Activated naive CD8-positive, alpha-beta T cell treated with anti-CD3 and anti-CD28 coated beads for 36 hours (primary cell): Measurements from ENCODE around the gene CACNA2D1. TPM values are rescaled to one million over a fixed set of nuclear protein-coding genes. Genes with fewer than 3 reads are reported as not detected.
"Not testable (repeated sequence)": the region's sequence is repeated elsewhere in the genome, so short reads cannot be mapped to it uniquely, and the experiment has no call there.

Experiments used
- DNase-seq: peaks from one replicate; pipeline ENCODE4 v3.0.0; 2021
- H3K27ac Mint-ChIP-seq: one replicate; pipeline ENCODE4 v1.8.0; 2022; ENCODE audit warnings: mild to moderate bottlenecking, moderate library complexity, mixed read lengths
- H3K27me3 Mint-ChIP-seq: one replicate; pipeline ENCODE4 v1.8.0; 2022; ENCODE audit warnings: mild to moderate bottlenecking, mixed read lengths
- H3K36me3 Mint-ChIP-seq: one replicate; pipeline ENCODE4 v1.8.0; 2021; ENCODE audit warnings: mild to moderate bottlenecking, mixed read lengths
- H3K4me1 Mint-ChIP-seq: one replicate; pipeline ENCODE4 v1.8.0; 2021; ENCODE audit warnings: mixed read lengths
- H3K4me3 Mint-ChIP-seq: one replicate; pipeline ENCODE4 v1.8.0; 2022; ENCODE audit warnings: mild to moderate bottlenecking, moderate library complexity, mixed read lengths
- H3K9me3 Mint-ChIP-seq: one replicate; pipeline ENCODE4 v1.8.0; 2022; ENCODE audit warnings: mixed read lengths
- total RNA-seq, 2 experiments: library from RNA; stranded (reverse); gene quantifications; one replicate each; pipeline ENCODE4 v1.2.3, GENCODE V29; 2021

CACNA2D1 gene
- total RNA-seq, 2 experiments from 2014 or later, result not detected

- no peak overlapping the region for H3K4me3 Mint-ChIP-seq
- peaks cover 3% of the 10 kb centered on the region for H3K27me3 Mint-ChIP-seq
- no peak for DNase-seq
- H3K9me3 Mint-ChIP-seq, result no peaks in the 10 kb centered on the region
- no peaks in the 10 kb centered on the region for H3K4me1 Mint-ChIP-seq
- H3K36me3 Mint-ChIP-seq, result no peaks in the 10 kb centered on the region
- H3K27ac Mint-ChIP-seq, result no peak overlapping the region
These were observed 422.5 kb downstream of the CACNA2D1 start for GRCh38 chr7:82021036-82021435.

- Mint-ChIP-seq H3K27me3 (peaks cover 3% of the 10 kb centered on the region), H3K9me3 (no peaks in the 10 kb centered on the region), H3K4me3 (no peak overlapping the region), H3K36me3 (no peaks in the 10 kb centered on the region), H3K4me1 (no peaks in the 10 kb centered on the region), H3K27ac (no peak overlapping the region)
- DNase-seq, result no peak
These were observed 423.8 kb downstream of the CACNA2D1 start for GRCh38 chr7:82019551-82020475.

- no peaks in the 10 kb centered on the region for H3K36me3 Mint-ChIP-seq
- DNase-seq, result no peak
- no peaks in the 10 kb centered on the region for H3K27me3 Mint-ChIP-seq
- no peak overlapping the region for H3K27ac Mint-ChIP-seq
- H3K4me3 Mint-ChIP-seq, result no peak overlapping the region
- no peaks in the 10 kb centered on the region for H3K9me3 Mint-ChIP-seq
- no peaks in the 10 kb centered on the region for H3K4me1 Mint-ChIP-seq
These were observed 425.4 kb downstream of the CACNA2D1 start for GRCh38 chr7:82018226-82018625.

- H3K4me3 Mint-ChIP-seq, result no peak overlapping the region
- H3K9me3 Mint-ChIP-seq, result no peaks in the 10 kb centered on the region
- no peaks in the 10 kb centered on the region for H3K4me1 Mint-ChIP-seq
- DNase-seq, result no peak
- no peaks in the 10 kb centered on the region for H3K27me3 Mint-ChIP-seq
- H3K27ac Mint-ChIP-seq, result no peak overlapping the region
- no peaks in the 10 kb centered on the region for H3K36me3 Mint-ChIP-seq
These were observed 426.1 kb downstream of the CACNA2D1 start for GRCh38 chr7:82017334-82017943.

- Mint-ChIP-seq H3K36me3 (no peaks in the 10 kb centered on the region), H3K27me3 (no peaks in the 10 kb centered on the region), H3K27ac (no peak overlapping the region), H3K4me1 (no peaks in the 10 kb centered on the region), H3K9me3 (no peaks in the 10 kb centered on the region), H3K4me3 (no peak overlapping the region)
- DNase-seq, result no peak
These were observed 427.8 kb downstream of the CACNA2D1 start for GRCh38 chr7:82015751-82016150.

GRCh38 chr7:82014574-82014973 lies 429.0 kb downstream of the CACNA2D1 start:
- not testable (repeated sequence) for DNase-seq, H3K4me1 Mint-ChIP-seq, H3K27me3 Mint-ChIP-seq, H3K9me3 Mint-ChIP-seq, H3K27ac Mint-ChIP-seq, H3K4me3 Mint-ChIP-seq, H3K36me3 Mint-ChIP-seq

GRCh38 chr7:82012453-82012852 lies 431.1 kb downstream of the CACNA2D1 start:
- no peaks in the 10 kb centered on the region for H3K27me3 Mint-ChIP-seq
- no peaks in the 10 kb centered on the region for H3K9me3 Mint-ChIP-seq
- no peaks in the 10 kb centered on the region for H3K36me3 Mint-ChIP-seq
- no peak overlapping the region for H3K27ac Mint-ChIP-seq
- no peaks in the 10 kb centered on the region for H3K4me1 Mint-ChIP-seq
- DNase-seq, result no peak
- H3K4me3 Mint-ChIP-seq, result no peak overlapping the region

GRCh38 chr7:82010416-82010815 lies 433.2 kb downstream of the CACNA2D1 start:
- H3K4me1 Mint-ChIP-seq, result no peaks in the 10 kb centered on the region
- no peak overlapping the region for H3K4me3 Mint-ChIP-seq
- H3K9me3 Mint-ChIP-seq, result no peaks in the 10 kb centered on the region
- no peaks in the 10 kb centered on the region for H3K36me3 Mint-ChIP-seq
- no peaks in the 10 kb centered on the region for H3K27me3 Mint-ChIP-seq
- no peak for DNase-seq
- H3K27ac Mint-ChIP-seq, result no peak overlapping the region

GRCh38 chr7:82007315-82007714 lies 436.3 kb downstream of the CACNA2D1 start:
- H3K27me3 Mint-ChIP-seq, result no peaks in the 10 kb centered on the region
- no peaks in the 10 kb centered on the region for H3K4me1 Mint-ChIP-seq
- H3K4me3 Mint-ChIP-seq, result no peak overlapping the region
- no peak overlapping the region for H3K27ac Mint-ChIP-seq
- H3K9me3 Mint-ChIP-seq, result no peaks in the 10 kb centered on the region
- no peaks in the 10 kb centered on the region for H3K36me3 Mint-ChIP-seq
- DNase-seq, result no peak

- H3K27me3 Mint-ChIP-seq, result no peaks in the 10 kb centered on the region
- no peak overlapping the region for H3K4me3 Mint-ChIP-seq
- no peaks in the 10 kb centered on the region for H3K36me3 Mint-ChIP-seq
These were observed 438.5 kb downstream of the CACNA2D1 start for GRCh38 chr7:82005056-82005455.

GRCh38 chr7:81993186-81993585 lies 450.4 kb downstream of the CACNA2D1 start:
- DNase-seq, result no peak
- no peaks in the 10 kb centered on the region for H3K27me3 Mint-ChIP-seq
- H3K4me1 Mint-ChIP-seq, result no peaks in the 10 kb centered on the region
- no peaks in the 10 kb centered on the region for H3K9me3 Mint-ChIP-seq
- no peak overlapping the region for H3K4me3 Mint-ChIP-seq
- H3K36me3 Mint-ChIP-seq, result no peaks in the 10 kb centered on the region
- no peak overlapping the region for H3K27ac Mint-ChIP-seq

More at GRCh38 chr7:82005056-82005455, 438.5 kb downstream of the CACNA2D1 start:
- no peak overlapping the region for H3K27ac Mint-ChIP-seq
- H3K9me3 Mint-ChIP-seq, result no peaks in the 10 kb centered on the region
- H3K4me1 Mint-ChIP-seq, result no peaks in the 10 kb centered on the region
- DNase-seq, result no peak

- H3K4me1 Mint-ChIP-seq, result no peaks in the 10 kb centered on the region
- no peak overlapping the region for H3K4me3 Mint-ChIP-seq
These were observed 453.2 kb downstream of the CACNA2D1 start for GRCh38 chr7:81990395-81990794.

GRCh38 chr7:81986723-81987470 lies 456.7 kb downstream of the CACNA2D1 start:
- no peaks in the 10 kb centered on the region for H3K9me3 Mint-ChIP-seq
- no peaks in the 10 kb centered on the region for H3K27me3 Mint-ChIP-seq
- no peaks in the 10 kb centered on the region for H3K4me1 Mint-ChIP-seq
- no peak overlapping the region for H3K4me3 Mint-ChIP-seq
- H3K27ac Mint-ChIP-seq, result no peak overlapping the region
- H3K36me3 Mint-ChIP-seq, result no peaks in the 10 kb centered on the region
- DNase-seq, result no peak

More at GRCh38 chr7:81990395-81990794, 453.2 kb downstream of the CACNA2D1 start:
- DNase-seq, result no peak
- no peaks in the 10 kb centered on the region for H3K36me3 Mint-ChIP-seq
- H3K9me3 Mint-ChIP-seq, result no peaks in the 10 kb centered on the region
- no peaks in the 10 kb centered on the region for H3K27me3 Mint-ChIP-seq
- H3K27ac Mint-ChIP-seq, result no peak overlapping the region

- H3K4me3 Mint-ChIP-seq, result no peak overlapping the region
- DNase-seq, result no peak
- no peaks in the 10 kb centered on the region for H3K36me3 Mint-ChIP-seq
- no peak overlapping the region for H3K27ac Mint-ChIP-seq
- no peaks in the 10 kb centered on the region for H3K4me1 Mint-ChIP-seq
- H3K27me3 Mint-ChIP-seq, result no peaks in the 10 kb centered on the region
- H3K9me3 Mint-ChIP-seq, result no peaks in the 10 kb centered on the region
These were observed 460.2 kb downstream of the CACNA2D1 start for GRCh38 chr7:81983406-81983805.

- Mint-ChIP-seq H3K27me3 (no peaks in the 10 kb centered on the region), H3K4me1 (no peaks in the 10 kb centered on the region), H3K36me3 (no peaks in the 10 kb centered on the region), H3K27ac (no peak overlapping the region), H3K4me3 (no peak overlapping the region), H3K9me3 (no peaks in the 10 kb centered on the region)
- no peak for DNase-seq
These were observed 470.5 kb downstream of the CACNA2D1 start for GRCh38 chr7:81973117-81973516.
